WI38 (cell line): Measurements from ENCODE around the gene PER1.

Experiments used
- H3K4me3 ChIP-seq: 2 replicates; pipeline ENCODE4 v1.5.1; 2011; ENCODE audit warnings: low read depth, mild to moderate bottlenecking, control low read depth, low read length
- CTCF ChIP-seq: IDR thresholded peaks from 2 replicates; pipeline ENCODE4 v1.5.1; 2012; ENCODE audit warnings: low read depth, mild to moderate bottlenecking, control low read depth, low read length

Gene PER1

GRCh38 chr17:8188263-8188839 lies 36.1 kb upstream of the PER1 start:
- peak overlapping the region; percentile 76 for H3K4me3 ChIP-seq
- no peak for TF ChIP-seq CTCF

- H3K4me3 ChIP-seq = peak overlapping the region; percentile 82
- TF ChIP-seq CTCF = no peak
Observed at GRCh38 chr17:8187517-8188262, 35.5 kb upstream of the PER1 start.

- peak overlapping the region; percentile 82 for H3K4me3 ChIP-seq
- no peak for TF ChIP-seq CTCF
Observed at GRCh38 chr17:8186787-8187516, 34.7 kb upstream of the PER1 start.

GRCh38 chr17:8186446-8186786 lies 34.2 kb upstream of the PER1 start:
- no peak for TF ChIP-seq CTCF

GRCh38 chr17:8185582-8186445 lies 33.6 kb upstream of the PER1 start:
- H3K4me3 ChIP-seq = peak overlapping the region; percentile 82
- no peak for TF ChIP-seq CTCF

More at GRCh38 chr17:8186446-8186786, 34.2 kb upstream of the PER1 start:
- peak overlapping the region; percentile 82 for H3K4me3 ChIP-seq

- TF ChIP-seq CTCF = no peak
- peak overlapping the region; percentile 69 for H3K4me3 ChIP-seq
Observed at GRCh38 chr17:8176998-8177731, 25.0 kb upstream of the PER1 start.
